T1000 (cell line): ENCODE data around the gene FOXN1.
"Not testable (repeated sequence)": the region's sequence is repeated elsewhere in the genome, so short reads cannot be mapped to it uniquely, and the experiment has no call there.

Experiments
- DNase-seq: peaks from one replicate; lab custom pipeline; 2025; ENCODE audit warnings: mixed read lengths; lab: John Stamatoyannopoulos, UW

FOXN1 gene

DNA sequence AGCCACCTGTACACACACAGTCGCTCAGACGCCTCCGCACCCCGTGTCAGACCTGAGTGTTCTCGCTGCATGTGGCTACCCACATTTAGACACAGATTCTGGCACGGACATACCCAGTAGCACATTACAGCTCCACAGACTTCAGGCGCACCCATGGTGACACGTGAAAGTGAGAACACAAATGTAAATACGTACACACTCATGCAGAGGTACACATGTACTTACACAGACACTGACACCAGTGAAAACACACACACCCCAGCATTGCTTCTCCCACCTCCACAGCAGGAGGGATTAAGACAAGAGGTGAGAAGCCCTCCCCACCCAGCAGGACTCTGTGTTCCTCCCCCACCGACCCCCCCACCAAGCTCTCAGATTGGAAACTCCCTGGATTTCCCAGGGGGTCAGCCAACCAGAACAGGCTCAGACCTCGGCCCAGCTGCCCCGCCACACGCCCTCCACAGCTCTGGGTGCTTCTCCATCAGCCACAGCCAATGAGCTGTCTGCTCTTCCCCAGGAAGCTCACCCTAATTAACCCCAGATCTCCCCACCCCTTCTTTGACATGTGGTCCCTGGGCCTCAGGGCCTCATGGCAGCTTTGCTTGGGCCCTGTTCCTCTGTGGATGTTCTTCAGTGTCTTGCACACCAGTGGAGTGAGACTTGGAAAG, 5.3 kb upstream of the FOXN1 start:
- no peak for DNase-seq

DNA sequence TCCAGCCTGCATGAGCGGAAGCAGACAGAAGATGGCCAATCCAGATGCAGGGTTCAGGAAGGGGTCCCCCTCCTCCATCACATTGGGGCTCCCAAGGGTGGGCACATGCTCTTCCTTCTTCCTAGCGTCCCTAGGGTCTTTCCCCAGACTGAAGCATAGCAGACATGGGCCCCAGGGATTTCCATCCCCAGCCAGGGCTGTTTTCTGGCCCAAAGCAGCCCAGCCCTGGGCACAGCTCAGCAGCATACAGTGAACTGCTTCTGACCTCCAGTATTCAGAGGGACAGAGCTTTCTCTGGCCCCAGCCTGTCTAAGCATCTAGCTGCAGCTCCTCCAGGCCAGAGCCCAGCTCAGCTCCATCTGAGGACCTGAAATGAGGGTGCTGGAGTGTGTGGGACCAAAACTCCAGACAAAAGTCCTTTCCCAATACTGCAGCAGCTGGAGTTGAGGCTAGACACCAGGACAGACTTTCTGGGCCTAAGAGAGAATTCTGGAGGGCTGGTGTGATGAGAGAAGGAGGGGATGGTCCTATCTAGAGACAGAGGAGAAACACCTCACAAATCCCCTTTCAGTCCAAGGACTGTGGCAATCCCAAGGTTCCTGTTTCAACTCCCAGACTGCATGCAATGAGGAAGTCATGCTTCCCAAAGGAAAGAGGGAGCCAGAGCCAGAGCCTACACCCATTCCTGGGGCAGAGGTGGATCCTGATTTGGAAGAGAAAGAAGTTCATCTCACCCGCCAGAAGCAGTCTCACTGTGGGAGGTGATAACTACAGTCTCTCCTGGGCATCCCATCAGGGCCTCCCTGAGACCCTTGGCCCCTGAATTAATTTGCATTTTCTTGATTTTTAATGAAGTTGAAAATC, 4.5 kb upstream of the FOXN1 start:
- DNase-seq, result no peak

- no peak for DNase-seq
Measured at GRCh38 chr17:28503420-28503819, 2.7 kb upstream of the FOXN1 start.

DNA sequence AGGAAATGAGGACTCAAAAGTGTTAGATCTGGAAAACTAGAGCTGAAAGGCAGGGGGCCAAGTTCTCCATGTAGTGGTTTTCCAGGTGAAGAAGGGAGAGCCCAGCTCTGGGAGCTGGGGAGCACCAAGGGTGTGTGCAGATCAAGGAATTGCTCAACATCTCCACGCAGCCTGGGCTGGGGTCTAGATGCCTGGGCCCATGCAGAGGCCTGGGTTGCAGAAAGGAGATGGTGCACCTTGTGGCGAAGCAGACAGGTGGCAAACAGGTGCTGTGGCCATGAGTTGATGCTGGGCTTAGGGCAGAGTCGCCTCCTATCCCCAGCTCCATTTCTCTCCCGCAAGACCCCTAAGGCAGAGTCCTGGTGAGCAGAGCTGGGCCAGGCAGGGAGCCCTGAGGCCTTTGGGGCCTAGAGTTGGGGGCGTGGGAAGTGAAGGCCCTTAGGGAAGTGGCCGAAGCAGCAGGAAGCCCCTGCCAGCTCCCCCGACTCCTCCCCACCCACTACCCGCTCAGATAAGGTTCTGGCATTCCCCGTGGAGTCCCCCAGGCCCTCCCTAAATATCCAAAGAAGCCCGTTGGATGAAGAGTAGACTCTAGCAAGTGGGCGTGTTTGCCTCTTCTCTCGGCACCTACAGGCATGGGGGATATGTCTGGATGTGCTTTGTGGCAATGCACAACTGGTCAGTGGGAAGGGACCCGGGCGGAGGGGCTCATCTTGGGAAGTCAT, 777 bp downstream of the FOXN1 start:
- DNase-seq, result no peak

DNA sequence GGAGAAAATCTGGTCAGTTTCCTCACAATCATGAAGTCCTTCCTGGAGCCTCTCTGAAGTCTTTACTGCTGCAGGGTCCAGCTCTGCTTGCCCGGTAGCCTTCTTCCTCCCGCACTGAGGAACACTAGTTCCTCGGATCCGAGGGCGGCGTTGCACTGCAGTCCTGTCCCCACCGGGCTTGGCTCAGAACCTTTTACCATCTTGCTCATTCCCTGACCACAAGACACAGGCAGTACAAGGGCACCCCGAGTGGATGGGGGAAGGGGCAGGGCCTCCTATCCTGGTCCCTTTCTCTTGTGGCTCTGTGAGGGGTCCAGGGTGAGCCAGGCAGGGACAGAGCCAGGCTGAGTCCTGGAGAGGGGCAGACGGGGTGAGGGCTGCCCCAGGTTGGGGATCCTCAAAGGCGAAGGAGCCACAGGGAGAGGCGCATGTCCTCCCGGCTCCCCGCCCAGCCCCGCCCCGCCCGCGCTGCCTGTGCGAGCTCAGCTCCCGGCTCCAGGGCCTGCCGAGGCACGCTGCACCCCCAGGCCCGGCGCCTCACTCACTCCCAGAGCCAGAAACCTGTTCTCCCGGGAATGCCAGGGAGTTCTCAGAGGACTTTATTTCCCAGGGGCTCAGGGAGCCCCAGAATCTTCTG, 1.5 kb downstream of the FOXN1 start:
- DNase-seq, result no peak

DNA sequence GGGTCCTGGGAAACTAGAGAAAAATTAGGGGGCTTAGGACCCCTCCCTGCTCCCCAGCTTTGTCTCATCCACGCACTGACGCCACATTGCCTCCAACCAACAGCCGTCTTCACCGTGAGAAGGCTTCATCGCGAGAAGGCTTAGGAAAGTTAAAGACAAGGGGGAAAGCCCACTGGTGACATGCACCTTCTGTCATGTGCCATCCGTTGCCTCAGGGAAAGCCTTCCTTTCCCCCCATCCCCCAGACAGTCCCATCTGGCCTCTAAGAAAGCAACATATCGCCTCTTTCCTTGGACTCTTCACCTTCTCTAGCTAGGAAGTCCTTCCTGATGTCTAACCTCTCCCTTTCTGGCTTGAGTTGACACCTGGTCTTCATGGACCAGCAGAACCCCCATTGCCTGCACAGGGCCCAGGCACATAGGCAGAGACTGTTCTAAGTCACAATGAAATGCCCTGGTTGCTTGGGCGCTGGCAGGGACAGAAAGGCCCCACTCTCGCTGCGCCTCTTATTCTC, 2.1 kb downstream of the FOXN1 start:
- DNase-seq, result no peak

GRCh38 chr17:28509789-28510188, 3.6 kb downstream of the FOXN1 start:
- DNase-seq, result no peak

- DNase-seq, result no peak
Measured at GRCh38 chr17:28511858-28512461, 5.8 kb downstream of the FOXN1 start.

- DNase-seq, result no peak
Measured at GRCh38 chr17:28513476-28513875, 7.3 kb downstream of the FOXN1 start.

DNA sequence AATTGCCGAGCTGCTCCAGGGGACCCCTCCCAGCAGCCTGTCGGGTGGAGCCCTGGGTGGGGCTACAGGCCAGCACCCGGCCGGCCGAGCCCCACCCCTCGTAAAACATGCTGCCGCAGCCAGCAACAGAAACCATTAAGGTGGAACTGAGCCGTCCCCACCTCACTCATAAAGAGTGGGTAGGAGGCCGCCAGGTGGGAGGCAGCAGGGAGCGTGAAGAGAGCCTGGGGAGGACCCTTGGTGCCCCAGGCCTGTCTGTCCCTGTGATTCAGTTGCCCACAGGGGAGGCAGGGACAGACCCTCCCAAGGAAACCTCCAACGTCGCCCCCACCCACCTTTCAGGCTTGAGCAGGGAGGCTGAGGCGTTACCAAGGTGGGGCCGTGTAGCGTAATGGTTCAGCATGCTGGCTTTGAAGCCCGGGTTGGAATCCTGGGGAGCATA, 8.4 kb downstream of the FOXN1 start:
- DNase-seq, result no peak

GRCh38 chr17:28515518-28515917, 9.4 kb downstream of the FOXN1 start:
- no peak for DNase-seq

DNA sequence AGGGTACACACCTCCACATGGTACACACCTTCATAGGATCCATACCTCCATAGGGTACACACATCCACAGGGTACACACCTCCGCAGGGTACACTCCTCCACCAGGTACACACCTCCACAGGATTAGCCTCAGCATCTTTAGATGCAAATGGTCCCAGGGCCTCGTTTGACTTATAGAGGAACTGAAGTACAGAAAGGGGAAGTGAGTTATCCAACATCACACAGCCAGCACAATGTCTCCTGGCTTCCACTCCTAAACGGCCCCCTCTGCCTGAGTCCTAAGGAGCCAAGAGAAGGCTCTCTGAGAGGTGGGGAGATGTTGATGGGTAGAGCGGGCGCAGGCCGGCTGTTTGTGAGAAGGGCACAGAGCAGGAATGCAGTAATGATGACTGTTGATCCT, 12.0 kb downstream of the FOXN1 start:
- no peak for DNase-seq

DNA sequence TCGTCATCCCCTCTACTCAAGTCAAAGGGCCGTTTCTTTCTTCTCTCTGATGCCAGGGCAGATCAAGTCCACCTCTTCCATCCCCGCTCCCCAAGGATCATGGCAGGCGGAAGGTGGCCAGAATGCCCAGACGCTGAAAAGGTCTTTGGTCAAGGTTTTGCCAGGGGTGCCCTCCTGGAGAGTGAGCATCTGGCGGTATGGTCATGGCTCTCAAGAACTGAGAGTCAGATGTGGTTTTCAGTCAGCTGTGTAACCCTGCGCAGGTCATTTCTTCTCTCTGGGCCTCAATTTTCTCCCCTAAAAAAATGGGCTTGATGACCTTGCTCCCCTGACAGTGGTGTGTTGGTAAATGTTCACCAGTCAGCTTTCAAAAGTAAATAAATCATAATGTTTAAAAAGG, 12.4 kb downstream of the FOXN1 start:
- no peak for DNase-seq

GRCh38 chr17:28519236-28519635, 13.1 kb downstream of the FOXN1 start:
- no peak for DNase-seq

GRCh38 chr17:28520687-28521086, 14.5 kb downstream of the FOXN1 start:
- no peak for DNase-seq

DNA sequence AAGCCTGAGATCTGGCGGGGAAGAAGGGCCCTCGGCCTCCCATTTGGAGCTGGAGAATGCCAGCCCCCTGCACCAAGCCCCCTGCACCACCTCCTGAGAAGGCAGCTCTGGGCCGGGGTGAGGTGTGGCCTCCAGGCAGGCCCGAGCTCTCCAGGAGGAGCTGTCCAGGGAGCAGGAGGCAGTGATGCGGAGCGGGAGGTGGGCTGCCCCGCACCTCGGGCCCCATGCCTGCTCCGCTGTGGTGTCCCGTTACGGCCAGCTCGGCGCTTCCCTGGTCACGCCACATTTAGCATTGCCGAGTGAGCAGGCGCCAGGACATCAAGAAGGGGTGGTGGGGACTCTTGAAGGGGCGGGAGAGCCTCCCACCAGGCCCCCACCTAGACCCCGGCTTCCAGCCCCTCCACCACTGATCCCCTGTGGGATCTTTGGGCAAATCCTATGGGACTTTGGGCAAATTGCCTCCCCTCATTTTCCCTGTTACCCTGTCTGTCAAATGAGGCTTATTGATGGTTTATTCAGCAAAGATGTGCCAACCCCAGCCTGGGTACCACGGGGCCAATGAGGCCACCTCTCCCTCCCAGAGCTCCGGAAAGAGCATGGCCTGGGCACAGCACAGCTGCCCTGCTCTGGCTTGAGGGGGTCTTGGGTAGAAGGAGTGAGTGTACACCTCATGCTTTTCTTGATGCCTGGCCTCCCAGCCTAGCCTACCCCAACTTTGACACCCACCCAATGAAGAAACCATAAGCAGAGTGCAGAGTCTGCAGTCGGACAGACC, 15.3 kb downstream of the FOXN1 start:
- DNase-seq, result no peak

DNA sequence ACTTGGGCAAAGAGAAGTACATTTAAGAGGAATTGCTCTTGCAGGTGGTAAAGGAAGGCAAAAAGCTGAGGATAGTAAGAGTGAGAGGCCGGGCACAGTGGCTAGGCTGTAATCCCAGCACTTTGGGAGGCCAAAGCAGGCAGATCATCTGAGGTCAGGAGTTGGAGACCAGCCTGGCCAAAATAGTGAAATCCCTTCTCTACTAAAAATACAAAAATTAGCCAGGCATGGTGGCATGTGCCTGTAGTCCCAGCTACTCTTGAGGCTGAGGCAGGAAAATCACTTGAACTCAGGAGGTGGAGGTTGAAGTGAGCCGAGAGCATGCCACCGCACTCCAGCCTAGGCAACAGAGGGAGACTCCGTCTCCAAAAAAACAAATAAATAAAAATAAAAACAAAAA, 16.1 kb downstream of the FOXN1 start:
- DNase-seq, result not testable (repeated sequence)

DNA sequence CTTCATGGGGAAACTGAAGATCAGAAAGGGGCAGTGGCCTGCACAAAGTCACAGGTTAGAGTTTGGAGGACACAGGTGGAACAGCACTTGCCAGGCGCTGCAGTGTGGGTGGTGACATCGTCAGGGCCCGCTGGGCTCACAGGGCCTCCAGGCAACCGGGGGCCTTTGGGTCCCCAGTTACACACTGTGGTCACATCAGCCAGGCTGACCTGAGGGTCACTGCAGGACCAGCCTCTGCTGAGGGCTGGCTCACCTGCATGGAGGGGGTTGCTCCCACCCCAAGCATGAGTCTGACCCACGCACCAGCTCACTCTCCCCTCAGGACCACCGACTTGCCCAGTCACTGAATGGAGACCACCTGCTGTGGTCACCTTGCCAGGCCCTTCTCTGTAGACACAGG, 17.0 kb downstream of the FOXN1 start:
- DNase-seq, result no peak

- DNase-seq, result no peak
Measured at GRCh38 chr17:28523876-28524275, 17.7 kb downstream of the FOXN1 start.

- no peak for DNase-seq
Measured at GRCh38 chr17:28524476-28525424, 18.6 kb downstream of the FOXN1 start.
